ENCODE data around the gene PLEKHH3.

The PLEKHH3 gene

GRCh38 chr17:42698736-42699414 lies 22.1 kb upstream of the PLEKHH3 start:
- H3K4me3 ChIP-seq (ENCODE audit: low read depth, low read length): no peak overlapping the region
- TF ChIP-seq CTCF (IDR thresholded peaks at IDR 0.05; ENCODE audit: insufficient read depth, low read depth, low read length, missing control alignments): no peak
- DNase-seq (ENCODE audit: low read depth): no peak

- no peak for TF ChIP-seq CTCF (IDR thresholded peaks at IDR 0.05; ENCODE audit: insufficient read depth, low read depth, low read length, missing control alignments)
- DNase-seq (ENCODE audit: low read depth): no peak
- no peak overlapping the region for H3K4me3 ChIP-seq (ENCODE audit: low read depth, low read length)
Measured at GRCh38 chr17:42697108-42697811, 20.5 kb upstream of the PLEKHH3 start.

GRCh38 chr17:42695500-42695899 lies 18.7 kb upstream of the PLEKHH3 start:
- no peak for DNase-seq (ENCODE audit: low read depth)
- no peak for TF ChIP-seq CTCF (IDR thresholded peaks at IDR 0.05; ENCODE audit: insufficient read depth, low read depth, low read length, missing control alignments)

GRCh38 chr17:42694524-42694923 lies 17.7 kb upstream of the PLEKHH3 start:
- TF ChIP-seq CTCF (IDR thresholded peaks at IDR 0.05; ENCODE audit: insufficient read depth, low read depth, low read length, missing control alignments): no peak
- no peak overlapping the region for H3K4me3 ChIP-seq (ENCODE audit: low read depth, low read length)
- no peak for DNase-seq (ENCODE audit: low read depth)

More at GRCh38 chr17:42695500-42695899, 18.7 kb upstream of the PLEKHH3 start:
- H3K4me3 ChIP-seq (ENCODE audit: low read depth, low read length): no peak overlapping the region

- no peak overlapping the region for H3K4me3 ChIP-seq (ENCODE audit: low read depth, low read length)
- TF ChIP-seq CTCF (IDR thresholded peaks at IDR 0.05; ENCODE audit: insufficient read depth, low read depth, low read length, missing control alignments): no peak
- no peak for DNase-seq (ENCODE audit: low read depth)
Measured at GRCh38 chr17:42692489-42692888, 15.7 kb upstream of the PLEKHH3 start.

GRCh38 chr17:42691021-42691545 lies 14.3 kb upstream of the PLEKHH3 start:
- TF ChIP-seq CTCF (IDR thresholded peaks at IDR 0.05; ENCODE audit: insufficient read depth, low read depth, low read length, missing control alignments): no peak
- no peak for DNase-seq (ENCODE audit: low read depth)
- no peak overlapping the region for H3K4me3 ChIP-seq (ENCODE audit: low read depth, low read length)
